CD4-positive, alpha-beta T cell treated with Interleukin-10 for 1 hour (primary cell): Measurements from ENCODE around the gene HSFX4.
A peak's percentile ranks its signal among the peaks of the same experiment; 100 is the strongest.
"Not testable (repeated sequence)": the region's sequence is repeated elsewhere in the genome, so short reads cannot be mapped to it uniquely, and the experiment has no call there.

Experiments used
- DNase-seq: peaks from one replicate; pipeline ENCODE4 v3.0.0-alpha.2; 2020

Gene HSFX4

DNA sequence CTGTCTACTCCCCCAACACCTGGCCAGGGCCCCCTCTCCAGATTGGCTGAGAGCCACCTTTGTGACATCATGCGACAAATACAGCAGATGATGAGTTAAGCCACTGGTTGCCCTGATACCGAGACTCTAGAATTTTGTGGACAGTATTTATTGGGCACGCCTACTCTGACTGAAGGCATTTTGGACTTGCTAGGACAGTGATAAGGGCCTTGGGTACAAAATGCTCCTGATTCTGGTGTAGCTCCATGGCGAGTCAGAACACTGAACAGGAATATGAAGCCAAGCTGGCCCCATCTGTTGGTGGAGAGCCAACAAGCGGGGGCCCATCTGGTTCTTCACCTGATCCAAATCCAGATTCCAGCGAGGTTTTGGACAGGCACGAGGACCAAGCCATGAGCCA lies at the start of gene HSFX4:
HSFX4 (plus strand) TSS at position 174 of the 400 bp plus-strand sequence; CDS start at position 246, 72 bp downstream.
- DNase-seq, result not testable (repeated sequence)

DNA sequence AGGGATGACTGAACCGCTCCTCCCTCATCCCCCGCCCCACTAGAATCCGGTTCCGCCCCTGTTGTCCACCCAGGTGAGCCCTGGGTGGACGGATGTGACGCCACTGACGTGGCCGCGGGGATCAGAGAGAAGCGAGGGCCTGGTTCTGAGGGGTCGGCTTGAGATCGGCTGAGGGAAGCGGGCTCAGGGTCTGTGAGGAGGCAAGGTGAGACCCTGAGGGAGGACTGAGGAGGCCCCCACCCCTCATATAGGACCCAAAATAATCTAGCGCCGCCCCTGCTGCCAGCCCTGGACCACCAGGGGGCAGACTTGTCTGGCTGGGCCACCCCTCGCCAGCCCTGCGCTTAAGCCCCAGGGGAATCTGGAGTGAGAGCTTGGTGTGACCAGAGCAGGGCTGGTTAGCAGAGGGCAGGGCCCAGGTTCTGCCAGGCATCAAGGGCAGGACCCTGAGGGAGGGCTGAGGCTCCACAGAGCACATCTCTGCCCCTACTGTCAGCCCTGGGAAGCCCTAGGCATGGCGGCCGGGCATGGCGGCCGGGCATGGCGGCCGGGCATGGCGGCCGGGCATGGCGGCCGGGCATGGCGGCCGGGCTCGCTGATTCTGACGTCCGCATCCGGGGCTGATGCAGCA lies 48.2 kb upstream of the HSFX4 start, which contains the start of gene MAGEA8:
MAGEA8 (plus strand) TSS at position 103 of the 631 bp plus-strand sequence. CDS start 3,090 bp downstream, outside the sequence.
- no peak for DNase-seq

GRCh38 chrX:149890828-149891227 lies 38.5 kb upstream of the HSFX4 start:
- DNase-seq, result not testable (repeated sequence)

- DNase-seq, result no peak
Observed at GRCh38 chrX:149898554-149898953, 30.8 kb upstream of the HSFX4 start.

DNA sequence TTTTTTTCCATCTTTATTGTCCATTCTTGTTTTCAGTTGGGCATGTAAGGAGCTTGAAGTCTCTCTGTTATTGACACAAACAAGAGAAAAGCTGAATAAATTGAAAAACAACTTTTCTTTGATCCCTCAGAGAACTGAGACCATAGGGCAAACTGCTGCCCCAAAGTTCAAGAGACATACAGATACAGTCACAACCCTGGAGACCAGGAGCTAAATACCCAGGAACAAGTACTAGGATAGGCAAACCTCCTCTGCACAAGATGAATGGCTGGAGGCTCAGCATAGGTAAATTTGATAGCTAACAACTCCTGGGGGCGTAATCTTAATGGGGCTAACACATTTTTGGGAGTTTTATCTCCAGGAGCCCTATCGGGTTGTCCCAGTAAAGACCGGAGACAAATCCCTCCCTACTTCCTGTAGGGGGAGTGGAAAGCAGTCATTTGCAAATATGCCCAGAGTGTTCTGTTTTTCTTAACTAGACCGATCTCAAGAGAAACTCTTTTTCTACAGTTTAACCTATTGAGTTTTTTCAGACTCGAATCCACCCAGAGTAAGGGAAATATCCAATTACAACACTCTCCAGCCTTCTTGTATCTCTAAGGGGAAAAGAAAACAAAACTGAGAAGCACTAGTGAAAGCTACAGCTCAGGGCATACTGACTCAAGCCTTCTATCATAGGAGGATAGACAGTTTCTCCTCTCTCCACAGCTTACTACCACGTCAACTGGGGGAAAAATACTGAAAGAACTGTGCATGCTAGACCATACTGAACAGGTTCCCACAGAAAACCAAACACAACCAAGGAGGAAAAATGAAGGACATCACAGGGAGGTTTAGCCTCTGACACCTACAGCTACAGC lies 25.3 kb upstream of the HSFX4 start:
- DNase-seq, result no peak

DNA sequence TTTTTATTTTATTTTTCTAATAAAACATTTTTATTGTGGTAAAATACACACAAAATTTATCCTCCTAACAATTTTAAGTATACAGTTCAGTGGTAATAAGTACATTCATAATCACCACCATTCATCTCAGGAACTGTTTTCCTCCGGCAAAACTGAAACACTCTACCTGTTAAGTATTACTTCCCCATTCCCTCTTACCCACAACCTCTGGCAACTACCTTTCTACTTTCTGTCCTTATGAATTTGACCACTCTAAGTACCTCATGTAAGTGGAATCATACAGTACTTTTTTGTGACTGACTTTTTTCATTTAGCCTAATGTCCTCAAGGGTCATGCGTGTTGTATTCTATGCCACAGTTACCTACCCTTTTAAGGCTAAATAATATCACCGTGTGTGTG lies 21.1 kb upstream of the HSFX4 start:
- no peak for DNase-seq

- DNase-seq, result no peak
Observed at GRCh38 chrX:149908727-149909126, 20.6 kb upstream of the HSFX4 start.

DNA sequence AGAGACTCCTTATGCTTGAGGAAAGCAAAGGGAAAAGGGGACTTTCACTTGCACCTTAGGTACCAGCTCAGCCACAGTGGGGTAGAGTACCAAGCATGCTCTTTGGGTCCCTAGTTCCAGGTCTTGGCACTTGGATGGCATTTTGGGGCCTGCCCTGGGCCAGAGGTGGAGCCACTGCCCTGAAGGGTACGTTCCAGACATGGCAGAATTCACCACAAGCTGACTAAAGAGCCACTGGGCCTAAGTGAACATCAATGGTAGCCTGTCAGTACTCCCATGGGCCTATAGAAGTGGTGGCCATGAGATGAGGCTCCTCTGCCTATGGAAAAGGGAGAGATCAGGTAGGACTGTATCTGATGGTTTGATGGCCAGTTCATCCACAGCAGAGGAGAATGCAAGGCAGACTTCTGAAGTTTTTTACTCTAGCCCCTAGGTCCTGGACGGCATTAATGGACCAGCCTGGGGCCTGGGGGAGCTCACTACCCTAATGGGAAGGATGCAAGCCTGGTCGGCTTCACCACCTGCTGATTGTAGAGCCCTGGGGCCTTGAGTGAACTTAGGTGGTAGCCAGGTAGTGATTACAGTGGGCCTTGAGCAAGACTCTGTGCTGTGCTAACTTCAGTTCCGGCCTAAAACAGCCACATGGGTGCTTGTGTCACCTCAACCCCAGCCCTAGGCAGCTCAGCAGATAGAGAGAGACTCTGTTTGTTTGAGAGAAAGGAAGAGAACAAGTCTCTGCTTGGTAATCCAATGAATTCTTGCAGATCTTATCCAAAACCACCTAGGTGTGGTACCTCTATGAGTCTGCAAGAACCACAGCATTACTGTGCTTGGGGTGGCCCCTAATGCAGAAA lies 19.8 kb upstream of the HSFX4 start:
- DNase-seq, result no peak

GRCh38 chrX:149910178-149910695 lies 19.1 kb upstream of the HSFX4 start:
- DNase-seq, result no peak

DNA sequence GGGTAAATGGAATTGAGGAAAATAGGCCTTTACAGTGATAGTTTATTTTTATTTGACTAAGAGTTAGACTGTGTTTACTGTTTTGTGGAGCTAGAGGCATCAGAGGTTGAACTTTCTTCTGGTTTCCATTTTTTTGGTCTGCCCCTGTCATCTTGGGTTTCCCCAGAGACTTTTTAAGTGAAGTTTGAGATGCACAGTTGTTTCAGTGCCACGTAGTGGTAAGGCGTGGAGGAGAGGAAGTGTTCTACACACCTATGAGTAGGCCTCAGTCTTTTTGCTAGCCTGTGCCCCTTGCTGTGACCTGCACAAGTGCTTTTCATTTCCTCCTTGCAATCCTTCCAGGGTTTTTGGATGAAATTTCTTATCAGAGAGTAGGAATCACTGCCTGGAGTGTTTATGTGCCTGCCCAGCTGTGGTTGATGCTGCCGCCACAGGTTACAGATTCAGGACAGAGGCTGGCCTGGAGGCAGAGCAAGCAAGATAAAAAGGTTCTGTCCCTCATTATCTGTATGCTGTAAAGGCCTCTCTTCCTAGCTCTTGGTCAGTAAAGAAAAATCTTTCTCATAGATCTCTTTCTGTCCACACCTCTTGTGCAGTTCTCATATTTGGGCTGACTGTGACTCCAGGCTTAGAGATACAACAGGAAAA lies 12.5 kb upstream of the HSFX4 start:
- peak; percentile 12 for DNase-seq

- not testable (repeated sequence) for DNase-seq
Observed at GRCh38 chrX:149923836-149924235, 5.5 kb upstream of the HSFX4 start.

GRCh38 chrX:149924434-149924833 lies 4.9 kb upstream of the HSFX4 start:
- DNase-seq, result not testable (repeated sequence)

GRCh38 chrX:149927245-149927963 lies 2.0 kb upstream of the HSFX4 start:
- not testable (repeated sequence) for DNase-seq

- not testable (repeated sequence) for DNase-seq
Observed at GRCh38 chrX:149927964-149928258, 1.5 kb upstream of the HSFX4 start.

DNA sequence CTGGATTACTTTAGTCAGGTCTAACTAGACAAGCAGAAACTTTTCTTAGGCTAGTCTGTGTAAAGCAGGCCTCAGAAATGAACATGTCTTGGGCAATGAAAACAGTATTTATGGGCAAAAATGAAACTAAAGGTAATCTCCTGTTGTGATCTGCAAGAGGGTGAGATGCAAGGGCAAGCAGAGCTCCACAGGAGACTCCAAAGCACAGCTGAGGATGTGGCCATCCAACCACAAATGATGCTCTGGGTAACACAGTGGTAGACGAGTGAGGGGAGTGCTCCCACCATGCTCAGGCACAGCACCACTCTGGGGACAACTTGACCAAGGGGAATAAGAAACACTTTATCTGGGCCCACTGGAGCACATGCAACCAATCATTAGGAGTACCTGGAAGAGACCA lies 738 bp upstream of the HSFX4 start:
- not testable (repeated sequence) for DNase-seq

DNA sequence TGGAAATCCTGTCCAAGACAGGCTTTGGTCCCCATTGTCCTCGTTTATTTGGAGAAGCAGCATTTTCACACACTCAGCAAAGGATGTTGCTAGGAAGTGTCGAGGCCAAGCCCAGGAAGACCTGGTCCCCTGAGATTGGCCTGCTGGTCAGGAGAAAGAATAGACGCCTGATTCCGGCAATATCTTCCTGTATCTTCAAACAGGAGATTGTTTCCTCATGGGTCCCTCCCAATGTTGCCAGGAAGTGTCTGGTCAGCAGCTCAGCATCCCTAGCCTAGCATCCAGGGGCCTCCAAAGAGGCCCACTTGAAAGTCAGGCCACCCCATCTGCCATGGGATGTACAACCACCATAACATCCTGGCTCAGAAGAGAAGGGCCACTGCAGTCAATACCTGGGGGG lies 2.0 kb downstream of the HSFX4 start:
- not testable (repeated sequence) for DNase-seq

- DNase-seq, result not testable (repeated sequence)
Observed at GRCh38 chrX:149932150-149932549, 2.8 kb downstream of the HSFX4 start.

GRCh38 chrX:149932970-149933369 lies 3.6 kb downstream of the HSFX4 start:
- DNase-seq, result not testable (repeated sequence)

DNA sequence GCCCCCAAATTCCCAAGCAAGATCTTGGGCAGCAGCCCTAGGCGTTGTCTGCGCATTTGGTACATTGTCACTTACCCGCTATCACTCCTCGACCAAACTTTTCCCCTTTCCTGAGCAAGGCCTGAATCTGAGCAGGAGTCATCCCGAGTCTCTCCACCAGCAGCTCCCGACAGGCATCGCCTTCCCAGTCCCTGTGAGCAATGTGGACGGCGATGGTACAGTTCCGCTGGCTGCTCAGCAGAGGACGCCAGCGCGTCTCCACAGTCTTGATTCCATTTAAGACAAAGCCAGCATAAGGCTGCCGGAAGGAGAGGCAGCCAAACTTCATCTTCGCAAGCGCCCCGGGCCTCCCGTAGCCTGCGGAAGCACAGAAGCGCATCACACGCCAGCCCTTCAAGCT lies 4.2 kb downstream of the HSFX4 start:
- DNase-seq, result not testable (repeated sequence)

GRCh38 chrX:149937328-149937727 lies 8.0 kb downstream of the HSFX4 start:
- not testable (repeated sequence) for DNase-seq

- no peak for DNase-seq
Observed at GRCh38 chrX:149937871-149938426, 8.6 kb downstream of the HSFX4 start.
